GM12878 (cell line): ENCODE data around the gene ODC1. TPM values are rescaled to one million over a fixed set of nuclear protein-coding genes. Genes with fewer than 3 reads are reported as not detected.

Experiments
- ATAC-seq: fragments of 200-7000 bp; cut with Tn5 transposase; 3 replicates; pipeline ENCODE4 v1.9.1; 2020; ENCODE audit warnings: mild to moderate bottlenecking, moderate library complexity
- BruUV-seq: library from RNA; stranded (reverse); fragments of 400-500 nt; replicated peaks from 2 replicates; lab custom pipeline; 2021; lab: Mats Ljungman, UMichigan
- CTCF ChIA-PET: fragments of 300-600 bp; sonication (Branson Sonifier 250); formaldehyde crosslinking; extraction: SDS; loops from one replicate; lab custom pipeline; 2021; ENCODE audit warnings: inconsistent platforms; lab: Yijun Ruan, JAX
- POLR2A ChIA-PET: fragments of 350-600 bp; formaldehyde crosslinking; extraction: SDS; loops from one replicate; lab custom pipeline; 2021; ENCODE audit warnings: inconsistent platforms; lab: Charles Lee
- RAD21 ChIA-PET: fragments of 300-600 bp; sonication (Branson Sonifier 250); formaldehyde crosslinking; loops from one replicate; lab custom pipeline; 2023; ENCODE audit warnings: antibody characterized with exemption; ENCODE audit not compliant: unreplicated experiment; lab: Charles Lee
- SMC1A ChIA-PET: fragments of 300-600 bp; sonication (Branson Sonifier 250); formaldehyde crosslinking; loops from one replicate; lab custom pipeline; 2023; ENCODE audit not compliant: unreplicated experiment, uncharacterized antibody; lab: Charles Lee
- DNase-seq: peaks from one replicate; pipeline ENCODE4 v3.0.0-alpha.2; 2011; ENCODE audit warnings: low read depth, low spot score
- FAIRE-seq: peaks from 3 replicates; lab custom pipeline; 2011; peaks lifted over from hg19 to GRCh38; lab: Jason Lieb, UNC
- H2AFZ ChIP-seq: 2 replicates; pipeline ENCODE4 v1.6.0; 2011; ENCODE audit warnings: low read depth, low read length, control low read depth; ENCODE audit not compliant: control insufficient read depth
- H3K27ac ChIP-seq: 2 replicates; pipeline ENCODE4 v1.5.1; 2011; ENCODE audit warnings: control low read depth; ENCODE audit not compliant: control insufficient read depth, insufficient read depth
- H3K27me3 ChIP-seq, 2 experiments: replicated peaks in 1 of 2; 2 replicates each; pipeline versions ENCODE4 v1.6.0 to v1.6.1; 2011; ENCODE audit warnings: low read length in 1 of 2; ENCODE audit not compliant: control insufficient read depth in 2 of 2, insufficient read depth in 2 of 2
- H3K36me3 ChIP-seq, 2 experiments: 2 replicates each; pipeline ENCODE4 v1.5.1; 2011; ENCODE audit warnings: low read length in 1 of 2; ENCODE audit not compliant: control insufficient read depth in 2 of 2, insufficient read depth in 2 of 2
- H3K4me1 ChIP-seq: 2 replicates; pipeline ENCODE4 v1.6.1; 2011; ENCODE audit warnings: mild to moderate bottlenecking, low read length, moderate library complexity, mixed read lengths; ENCODE audit not compliant: control insufficient read depth, insufficient read depth
- H3K4me2 ChIP-seq: 2 replicates; pipeline ENCODE4 v1.6.0; 2011; ENCODE audit warnings: control low read depth; ENCODE audit not compliant: control insufficient read depth, insufficient read depth
- H3K4me3 ChIP-seq: fragments of 200-600 bp; sonication (generic); 2 replicates; pipeline ENCODE4 v1.5.1; 2016
- H3K79me2 ChIP-seq: 2 replicates; pipeline ENCODE4 v1.6.0; 2011; ENCODE audit warnings: low read length; ENCODE audit not compliant: control insufficient read depth, insufficient read depth
- H3K9ac ChIP-seq: 2 replicates; pipeline ENCODE4 v1.8.0; 2011; ENCODE audit warnings: low read length, control low read depth, mixed read lengths; ENCODE audit not compliant: control insufficient read depth, insufficient read depth
- H3K9me3 ChIP-seq: replicated peaks from 3 replicates; pipeline ENCODE4 v1.5.1; 2011; ENCODE audit warnings: mild to moderate bottlenecking, low read length; ENCODE audit not compliant: control insufficient read depth, insufficient read depth
- H4K20me1 ChIP-seq: 2 replicates; pipeline ENCODE4 v1.6.0; 2011; ENCODE audit not compliant: control insufficient read depth, insufficient read depth
- CBX3 ChIP-seq: fragments of 200-600 bp; sonication (generic); IDR thresholded peaks from 2 replicates; pipeline ENCODE4 v1.6.1; 2016; ENCODE audit warnings: low read depth, borderline replicate concordance
- FOXM1 ChIP-seq: IDR thresholded peaks from 2 replicates; pipeline ENCODE4 v1.6.1; 2012; ENCODE audit warnings: low read depth, mild to moderate bottlenecking, inconsistent platforms, low read length, moderate library complexity
- MXI1 ChIP-seq: fragments of 150-350 bp; IDR thresholded peaks from 2 replicates; pipeline ENCODE4 v1.6.1; 2011; ENCODE audit warnings: low read depth, mild to moderate bottlenecking, inconsistent platforms, low read length, improper control_type of control experiment
- SP1 ChIP-seq: IDR thresholded peaks from one replicate; pipeline ENCODE4 v1.6.1; 2011; ENCODE audit warnings: low read depth, low read length
- WGBS: methylation state at CpG from one replicate; pipeline ENCODE4 v1.1.6; 2016; ENCODE audit warnings: low lambda C conversion rate; ENCODE audit not compliant: insufficient replicate concordance, insufficient coverage; ENCODE audit errors: missing lambda C conversion rate; 5-methylcytosine and 5-hydroxymethylcytosine counted together
- in situ Hi-C: fragments of 300-500 bp; cut with MboI; formaldehyde crosslinking; loops from 9 replicates; pipeline ENCODE4 v1.14.3; 2018; ENCODE audit warnings: mixed read lengths
- intact Hi-C: fragments of 100-400 bp; cut with micrococcal nuclease; formaldehyde crosslinking; loops from one replicate; pipeline ENCODE4 v1.14.2; 2022; ENCODE audit not compliant: unreplicated experiment
- polyA plus RNA-seq, 11 experiments: library from polyadenylated mRNA; depleted of rRNA in 4 of 11; unstranded in 6 of 11; stranded (reverse) in 5 of 11; fragments of >200 nt; fragmentation: Nextera tagmentation in 4 of 11; fragmentation: Illumina TruSeq in 1 of 11; extraction: Ambion mirVana in 4 of 11; extraction: Trizol in 1 of 11; gene quantifications; 1 replicate in 1 of 11; 2 replicates in 10 of 11; pipeline versions ENCODE4 v1.2.1 to v1.2.3, GENCODE V29; 2011 to 2016; ENCODE audit warnings: inconsistent platforms in 2 of 11, missing spikeins in 2 of 11, low read depth in 1 of 11
- total RNA-seq, 4 experiments: library from RNA; depleted of rRNA in 3 of 4; stranded (reverse); fragments of >200 nt in 3 of 4; fragmentation: Illumina TruSeq in 1 of 4; extraction: Trizol in 1 of 4; gene quantifications; 2 replicates each; pipeline versions ENCODE4 v1.2.1 to v1.2.3, GENCODE V29; 2013 to 2021
- TF ChIP-seq, protein P1 (sequence below): fragments of 450-650 bp; IDR thresholded peaks from 2 replicates; pipeline ENCODE4 v1.6.1; 2016; ENCODE audit warnings: mild to moderate bottlenecking, moderate library complexity, borderline replicate concordance

The ODC1 gene
- total and polyA plus RNA-seq, 10 of the 15 experiments (the other 5 are each of a cell fraction or from before 2014, with no cell fraction given), result 68.5 to 441 (median 340) TPM

DNA sequence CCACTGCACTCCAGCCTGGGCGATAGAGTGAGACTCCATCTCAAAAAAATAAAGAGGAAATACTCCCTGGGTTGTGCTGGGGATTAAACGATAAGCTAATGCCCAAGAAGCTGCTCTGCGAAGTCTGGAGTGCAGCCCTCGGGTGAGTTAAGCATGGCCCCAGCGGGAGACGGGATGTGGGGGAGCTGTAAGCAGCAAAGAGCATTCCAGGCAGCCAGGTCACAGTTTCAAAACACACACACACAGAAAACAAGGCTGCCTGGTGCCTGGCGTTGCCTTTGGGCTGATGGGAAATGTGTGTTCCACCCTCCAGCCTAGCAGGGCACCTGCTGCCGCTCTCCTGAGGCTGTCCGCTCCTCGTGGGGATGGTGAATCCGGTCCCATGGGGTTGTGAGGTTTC lies 24.1 kb downstream of the ODC1 start:
- RAD21 ChIA-PET, result interaction anchor here (1.1 kb wide), 1 partner anchor 15 kb away, joined by 5 read pairs; no protein-coding TSS in a partner anchor
- no TSS peak for BruUV-seq
- intact Hi-C loops, result no loop called here
- Histone ChIP-seq H3K27ac (no peak overlapping the region), H3K27me3 (no peaks in the 10 kb centered on the region), H3K4me3 (no peak overlapping the region), H3K9ac (no peak overlapping the region), H3K4me1 (no peaks in the 10 kb centered on the region), H2AFZ (no peak overlapping the region), H3K36me3 (no peaks in the 10 kb centered on the region; a peak in 1 of 4 replicates), H3K9me3 (no peaks in the 10 kb centered on the region), H4K20me1 (no peaks in the 10 kb centered on the region), H3K4me2 (no peak overlapping the region), H3K79me2 (no peaks in the 10 kb centered on the region)
- 66% methylated on average over 11 of the region's 11 CpGs for WGBS
- TF ChIP-seq MXI1 (no peak), SP1 (no peak), CBX3 (no peak), FOXM1 (no peak)
- TF ChIP-seq, protein P1, sequence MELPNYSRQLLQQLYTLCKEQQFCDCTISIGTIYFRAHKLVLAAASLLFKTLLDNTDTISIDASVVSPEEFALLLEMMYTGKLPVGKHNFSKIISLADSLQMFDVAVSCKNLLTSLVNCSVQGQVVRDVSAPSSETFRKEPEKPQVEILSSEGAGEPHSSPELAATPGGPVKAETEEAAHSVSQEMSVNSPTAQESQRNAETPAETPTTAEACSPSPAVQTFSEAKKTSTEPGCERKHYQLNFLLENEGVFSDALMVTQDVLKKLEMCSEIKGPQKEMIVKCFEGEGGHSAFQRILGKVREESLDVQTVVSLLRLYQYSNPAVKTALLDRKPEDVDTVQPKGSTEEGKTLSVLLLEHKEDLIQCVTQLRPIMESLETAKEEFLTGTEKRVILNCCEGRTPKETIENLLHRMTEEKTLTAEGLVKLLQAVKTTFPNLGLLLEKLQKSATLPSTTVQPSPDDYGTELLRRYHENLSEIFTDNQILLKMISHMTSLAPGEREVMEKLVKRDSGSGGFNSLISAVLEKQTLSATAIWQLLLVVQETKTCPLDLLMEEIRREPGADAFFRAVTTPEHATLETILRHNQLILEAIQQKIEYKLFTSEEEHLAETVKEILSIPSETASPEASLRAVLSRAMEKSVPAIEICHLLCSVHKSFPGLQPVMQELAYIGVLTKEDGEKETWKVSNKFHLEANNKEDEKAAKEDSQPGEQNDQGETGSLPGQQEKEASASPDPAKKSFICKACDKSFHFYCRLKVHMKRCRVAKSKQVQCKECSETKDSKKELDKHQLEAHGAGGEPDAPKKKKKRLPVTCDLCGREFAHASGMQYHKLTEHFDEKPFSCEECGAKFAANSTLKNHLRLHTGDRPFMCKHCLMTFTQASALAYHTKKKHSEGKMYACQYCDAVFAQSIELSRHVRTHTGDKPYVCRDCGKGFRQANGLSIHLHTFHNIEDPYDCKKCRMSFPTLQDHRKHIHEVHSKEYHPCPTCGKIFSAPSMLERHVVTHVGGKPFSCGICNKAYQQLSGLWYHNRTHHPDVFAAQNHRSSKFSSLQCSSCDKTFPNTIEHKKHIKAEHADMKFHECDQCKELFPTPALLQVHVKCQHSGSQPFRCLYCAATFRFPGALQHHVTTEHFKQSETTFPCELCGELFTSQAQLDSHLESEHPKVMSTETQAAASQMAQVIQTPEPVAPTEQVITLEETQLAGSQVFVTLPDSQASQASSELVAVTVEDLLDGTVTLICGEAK, result no peak
- CTCF ChIA-PET, result interaction anchor here (1.2 to 2.2 kb wide), 3 partner anchors 11 to 299 kb away, joined by 3 to 10 read pairs (median 7); no protein-coding TSS in a partner anchor
- FAIRE-seq, result no peak
- in situ Hi-C loops, result no loop called here
- no peak for ATAC-seq
- POLR2A ChIA-PET, result no interaction called here
- SMC1A ChIA-PET, result no interaction called here
- no peak for DNase-seq
